ENCODE results near the gene PLEKHG5.
"Not testable (repeated sequence)": the region's sequence is repeated elsewhere in the genome, so short reads cannot be mapped to it uniquely, and the experiment has no call there.

PLEKHG5 gene

DNA sequence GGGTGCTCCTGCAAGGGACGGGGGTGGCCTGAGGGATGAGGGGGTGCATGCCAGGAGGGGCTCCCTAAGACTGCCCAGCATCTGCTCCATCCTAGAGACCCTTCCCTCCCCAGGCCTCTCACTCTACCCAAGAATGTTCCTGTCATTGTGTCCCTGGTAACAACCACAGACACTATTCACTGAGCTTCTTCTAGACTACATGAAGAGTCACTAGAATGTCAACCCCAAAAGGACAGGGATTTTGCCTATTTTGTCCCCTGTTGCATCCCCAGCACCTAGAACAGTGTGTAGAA, 28.4 kb downstream of the PLEKHG5 start:
- DNase-seq (ENCODE audit: low read depth), result no peak

DNA sequence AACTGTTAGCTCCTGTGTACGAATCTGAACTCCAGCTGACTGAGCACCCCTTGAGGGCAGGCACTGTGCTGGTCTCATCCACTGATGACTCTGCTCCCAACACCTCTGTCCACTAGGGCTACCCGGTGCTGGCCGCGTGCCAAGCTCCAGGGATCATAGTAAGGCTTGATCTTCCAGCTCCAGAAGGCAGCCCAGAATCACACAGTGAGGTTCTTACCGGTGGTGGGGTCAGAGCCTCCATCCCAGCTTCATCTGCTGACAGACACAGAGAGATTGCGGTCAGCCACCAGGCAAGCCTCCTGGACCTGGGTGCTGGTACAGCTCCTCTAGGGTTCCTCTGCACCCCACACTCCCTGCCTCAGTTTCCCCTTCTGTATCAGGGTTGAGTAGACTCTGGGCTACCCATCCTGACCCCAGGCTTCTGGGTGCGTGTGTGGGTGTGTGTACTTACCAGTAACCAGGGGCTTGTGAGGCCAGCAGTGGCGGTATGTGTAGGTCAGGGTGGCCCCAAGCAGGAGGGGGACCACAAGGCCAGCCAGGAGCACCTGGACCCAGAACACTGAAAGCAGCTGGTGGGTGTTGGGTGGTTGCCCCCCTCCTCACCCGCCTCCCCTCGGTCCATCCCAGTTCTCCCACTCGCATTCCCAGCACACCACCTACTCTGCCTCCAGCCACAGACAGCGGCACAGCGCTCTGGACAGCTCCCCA, 28.9 kb downstream of the PLEKHG5 start:
- no peak for DNase-seq (ENCODE audit: low read depth)

DNA sequence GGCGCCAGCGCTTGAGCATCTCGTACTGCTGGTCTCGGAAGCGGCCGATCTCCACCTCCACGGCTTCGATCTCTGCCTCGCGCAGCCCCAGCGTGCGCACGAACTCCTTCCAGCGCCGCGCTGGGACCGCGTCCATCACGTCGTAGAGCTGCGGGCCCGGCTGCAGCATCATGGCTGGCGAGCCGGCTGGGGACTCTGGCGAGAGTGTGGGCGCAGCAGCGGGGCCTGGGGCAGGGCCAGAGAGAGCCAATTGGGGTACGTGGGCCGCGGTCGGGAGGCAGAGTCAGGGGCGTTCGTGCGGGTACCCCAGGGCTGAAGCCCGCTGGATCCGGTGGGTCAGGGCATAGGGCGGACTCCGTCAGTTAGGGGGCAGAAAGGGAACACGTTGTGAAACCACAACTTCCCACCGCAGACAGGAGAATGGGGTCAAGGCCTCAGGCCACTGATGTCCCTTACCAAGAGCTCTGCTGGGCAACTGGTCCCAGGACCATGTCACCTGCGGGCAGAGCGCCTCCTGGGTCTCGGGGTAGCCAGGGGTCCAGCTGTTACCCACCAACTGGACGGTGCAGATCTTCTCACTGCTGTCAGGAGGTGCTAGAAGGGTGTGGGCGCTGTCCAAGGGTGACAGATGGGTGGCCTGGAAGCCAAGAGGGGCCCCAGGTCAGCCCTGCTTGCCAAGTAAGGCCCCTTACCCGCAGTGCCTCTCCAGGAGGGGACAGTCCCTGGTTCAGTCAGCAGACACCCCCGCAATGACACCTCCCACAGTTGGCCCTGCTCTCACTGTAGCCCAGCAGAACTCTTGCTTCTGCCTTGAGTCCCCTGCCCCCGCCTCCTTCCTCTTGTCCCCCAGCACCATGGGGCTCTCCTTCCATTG, 29.7 kb downstream of the PLEKHG5 start:
- DNase-seq (ENCODE audit: low read depth), result no peak

DNA sequence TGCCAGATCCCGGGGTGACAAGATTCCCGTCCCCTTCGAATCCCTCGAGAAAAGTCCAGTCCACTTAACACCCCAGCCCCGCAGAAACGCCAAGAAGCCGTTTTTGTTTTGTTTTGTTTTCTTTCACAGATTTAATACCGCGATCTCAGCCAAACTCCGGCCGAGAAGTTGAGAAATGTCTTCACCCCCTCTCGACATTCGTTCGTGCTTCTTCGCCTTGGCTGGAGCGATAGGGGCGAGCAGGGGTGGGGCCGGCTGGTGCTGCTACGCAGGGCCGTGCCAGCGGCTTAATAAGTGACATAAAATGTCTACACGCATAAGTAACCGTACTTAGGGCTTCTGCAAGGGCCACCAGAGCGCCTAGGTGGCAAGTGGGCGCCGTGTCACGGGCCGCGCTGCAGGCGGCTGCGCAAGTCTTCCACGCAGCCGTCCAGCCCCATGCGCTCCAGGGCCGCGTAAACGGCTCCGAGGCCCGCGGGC, 30.4 kb downstream of the PLEKHG5 start:
- DNase-seq (ENCODE audit: low read depth), result no peak

DNA sequence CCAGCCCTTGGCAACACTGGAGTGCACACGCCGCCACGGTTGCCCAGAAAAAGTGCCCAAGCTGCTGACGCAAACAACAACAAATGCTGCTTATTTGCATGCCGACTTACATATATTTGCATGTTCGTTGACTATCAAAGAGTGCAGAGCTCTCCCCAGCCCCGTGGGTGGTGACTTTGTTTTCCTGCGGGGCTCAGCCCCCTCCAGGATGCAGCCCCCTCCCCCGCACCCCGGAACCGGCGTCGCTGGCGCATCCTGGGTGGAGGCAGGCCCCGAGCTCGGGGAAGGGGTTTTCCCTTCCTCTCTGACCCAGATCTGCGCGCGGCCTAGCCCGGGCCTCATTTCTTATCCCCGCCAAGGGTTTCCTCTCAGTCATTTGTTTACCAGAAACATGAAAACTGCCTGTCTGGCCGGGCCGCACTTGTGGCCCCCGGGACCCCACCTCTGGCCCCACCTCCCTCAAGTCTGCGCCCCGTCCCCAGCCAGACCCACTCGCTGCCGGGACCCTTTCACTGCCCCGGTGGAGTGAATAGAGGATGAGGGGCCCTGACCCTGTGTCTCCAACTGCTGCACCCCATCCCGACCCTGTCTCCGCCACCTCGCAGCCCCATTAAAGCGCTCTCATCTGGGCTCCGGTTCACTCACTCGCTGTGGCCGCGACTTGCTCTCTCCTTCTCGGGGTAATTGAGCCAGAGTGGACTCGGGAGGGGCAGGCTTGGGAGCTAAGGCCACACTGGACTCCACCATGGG, 31.0 kb downstream of the PLEKHG5 start:
- no peak for DNase-seq (ENCODE audit: low read depth)

DNA sequence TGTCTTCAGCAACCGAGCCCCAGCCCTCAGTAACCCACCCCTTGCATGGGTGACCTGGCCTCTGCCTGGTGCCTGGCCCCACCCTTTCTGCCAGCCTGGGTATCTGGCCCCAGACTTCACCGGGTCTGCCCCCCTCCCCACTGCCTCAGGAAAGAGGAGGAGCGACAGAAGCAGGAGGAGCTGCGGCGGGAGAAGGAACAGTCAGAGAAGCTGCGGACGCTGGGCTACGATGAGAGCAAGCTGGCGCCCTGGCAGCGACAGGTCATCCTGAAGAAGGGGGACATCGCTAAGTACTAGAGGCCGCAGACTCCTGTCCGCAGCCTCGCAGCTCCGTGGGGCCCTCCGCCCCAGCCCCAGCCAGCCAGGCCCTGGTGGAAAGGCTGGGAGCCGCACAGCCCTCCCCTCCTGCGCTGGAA, 31.6 kb downstream of the PLEKHG5 start:
- no peak for DNase-seq (ENCODE audit: low read depth)

DNA sequence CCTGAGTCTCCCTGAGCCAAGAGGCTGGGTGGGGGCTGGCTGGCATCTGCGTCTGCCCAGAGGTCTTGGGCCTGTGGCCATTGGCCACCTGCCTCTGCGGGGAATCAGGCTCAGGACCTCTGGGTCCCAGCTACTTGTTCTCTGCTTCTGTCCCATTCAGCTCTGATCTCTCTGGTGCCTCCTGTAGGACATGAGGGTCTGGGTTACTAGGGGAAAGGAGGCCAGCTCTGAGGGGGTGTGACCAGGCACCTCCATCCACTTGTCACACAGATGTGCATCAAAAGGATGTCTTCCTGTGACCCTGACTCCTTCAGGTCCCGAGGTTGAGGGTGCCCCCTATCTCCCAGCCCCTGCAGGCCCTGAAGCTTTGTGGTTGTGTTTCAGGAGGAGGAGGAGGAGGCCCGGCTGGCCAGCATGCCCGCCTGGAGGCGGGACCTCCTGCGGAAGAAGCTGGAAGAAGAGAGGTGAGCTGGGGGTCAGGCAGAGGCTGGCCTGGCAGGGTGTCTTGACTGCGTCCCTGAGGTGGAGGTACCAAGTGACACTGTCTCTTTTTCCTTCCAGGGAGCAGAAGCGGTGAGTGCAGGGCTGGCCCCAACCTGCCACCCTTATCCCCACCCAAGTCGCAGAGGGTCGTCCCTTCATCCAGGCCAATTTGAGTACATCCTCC, 34.5 kb downstream of the PLEKHG5 start:
- no peak for DNase-seq (ENCODE audit: low read depth)

DNA sequence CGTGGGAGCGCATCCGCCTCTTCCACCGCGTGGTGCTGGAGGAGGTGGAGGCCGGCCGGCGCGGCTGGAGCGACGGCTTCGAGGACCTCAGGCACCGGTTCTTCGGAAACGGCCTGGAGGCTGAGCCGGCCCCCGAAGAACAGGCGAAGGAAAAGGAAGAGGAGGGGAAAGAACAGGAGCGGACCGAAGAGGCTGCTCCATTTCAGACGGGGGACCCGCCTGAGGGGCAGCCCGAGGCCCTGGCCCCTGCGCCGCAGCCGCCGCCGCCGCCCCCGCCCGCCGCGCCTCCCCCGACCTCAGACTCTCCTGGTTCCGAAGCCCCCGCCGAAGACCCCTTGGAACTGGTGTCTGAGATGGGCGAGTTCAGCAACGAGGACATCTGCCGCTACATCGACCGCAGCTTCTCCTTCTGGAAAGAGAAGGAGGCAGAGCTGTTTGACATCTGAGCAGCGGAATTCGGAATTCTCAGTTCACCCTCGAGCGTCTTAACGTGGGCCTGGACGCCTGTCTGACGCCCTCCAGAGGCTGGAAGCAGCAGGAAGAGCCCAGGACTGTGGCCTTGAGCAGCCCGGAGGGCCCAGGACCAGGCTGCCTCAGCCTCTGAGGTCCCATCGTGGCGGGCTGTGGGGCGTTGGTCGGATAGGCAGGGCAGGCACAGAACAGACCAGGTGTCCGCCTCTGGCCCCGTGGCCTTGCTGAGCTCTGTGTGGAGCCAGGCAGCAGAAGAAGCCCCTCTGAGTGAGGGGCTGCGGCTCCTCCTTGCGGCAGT, 35.5 kb downstream of the PLEKHG5 start:
- not testable (repeated sequence) for DNase-seq (ENCODE audit: low read depth)

DNA sequence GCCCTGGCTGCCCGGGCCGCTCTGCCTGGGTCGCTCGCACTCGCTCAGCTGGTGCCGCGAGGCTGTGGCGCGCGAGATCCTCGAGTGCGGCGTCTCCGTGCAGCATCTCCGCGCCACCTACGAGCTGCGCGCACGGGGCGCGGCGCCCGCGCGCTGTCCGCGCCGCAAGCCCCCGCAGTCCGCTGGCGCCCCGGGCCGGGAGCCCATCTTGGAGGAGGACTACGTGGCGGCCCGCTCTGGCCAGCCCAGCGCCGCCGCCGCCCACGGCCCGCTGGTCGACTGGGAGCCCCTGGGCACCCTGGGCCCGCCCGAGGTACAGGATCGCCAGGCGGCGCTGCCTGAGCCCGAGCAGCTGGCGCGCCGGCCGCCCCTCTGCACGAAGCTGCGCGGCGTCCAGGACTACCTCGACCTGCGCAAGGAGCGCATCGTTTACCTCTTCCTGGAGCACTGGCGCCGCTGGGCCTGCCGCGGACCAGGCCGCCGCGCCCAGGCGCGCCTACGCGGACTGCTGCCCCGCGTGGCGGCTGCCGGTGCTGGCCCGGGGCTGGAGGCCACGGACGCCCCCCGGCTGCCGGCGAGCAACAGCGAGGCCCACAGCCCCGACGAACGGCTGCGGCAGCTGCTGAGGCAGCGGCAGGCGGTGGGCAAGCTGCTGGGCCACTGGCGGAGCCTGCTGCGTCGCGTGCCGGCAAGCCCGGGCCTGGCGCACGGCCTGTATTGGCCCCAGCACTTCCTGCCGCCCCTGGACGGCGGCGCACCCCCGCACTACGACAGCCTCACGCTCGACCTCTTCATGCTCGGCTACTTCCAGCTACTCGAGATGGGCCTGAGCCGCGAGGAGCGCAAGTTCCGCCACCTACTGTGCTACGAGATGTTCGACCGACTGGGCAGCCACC, 36.4 kb downstream of the PLEKHG5 start:
- peak; percentile 25 for DNase-seq (ENCODE audit: low read depth)

DNA sequence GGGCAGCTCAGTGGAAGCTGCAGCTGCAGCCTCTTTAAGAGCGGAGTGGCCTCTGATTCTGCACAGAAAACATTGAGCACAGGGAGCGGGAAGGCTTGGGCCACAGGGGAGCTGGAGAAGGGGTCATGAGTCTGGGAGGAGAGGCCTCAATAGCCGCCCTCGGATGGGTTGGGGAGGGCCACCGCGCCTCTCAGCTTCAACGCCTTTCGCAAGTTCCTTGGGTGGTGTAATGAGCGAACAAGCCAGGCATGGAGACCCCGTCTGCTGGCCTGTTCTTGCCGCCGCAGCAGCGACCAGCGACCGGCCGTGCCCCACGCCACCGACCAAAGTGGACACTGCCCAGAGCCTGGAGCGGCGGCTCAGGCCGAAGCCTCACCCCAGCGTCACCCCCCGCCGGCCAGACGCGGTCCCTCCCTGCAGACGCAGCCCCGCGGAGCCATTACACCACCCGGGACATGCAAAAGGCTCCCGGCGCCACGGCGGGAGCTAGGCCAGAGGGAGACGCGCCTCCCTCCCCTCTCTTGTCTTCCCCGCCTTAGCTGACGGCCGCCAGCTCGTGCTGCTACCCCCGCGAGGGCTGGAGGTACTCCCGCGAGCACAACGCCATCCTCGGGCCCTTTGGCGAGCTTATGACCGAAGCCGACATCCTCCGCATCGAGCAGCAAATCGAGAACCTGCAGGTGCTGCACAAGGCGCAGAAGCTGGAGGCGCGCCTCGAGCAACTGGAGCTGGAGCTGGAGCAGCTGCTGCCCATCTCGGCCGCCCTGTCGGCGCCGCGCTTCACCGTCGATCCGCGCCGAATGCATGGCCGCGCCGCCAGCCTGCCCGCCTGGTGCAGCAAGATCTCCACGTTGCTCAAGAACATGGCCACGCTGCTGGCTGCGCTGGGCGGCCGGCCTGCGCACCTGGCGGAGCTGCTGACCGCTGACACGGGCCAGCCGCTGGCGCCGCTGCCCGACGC, 37.3 kb downstream of the PLEKHG5 start:
- not testable (repeated sequence) for DNase-seq (ENCODE audit: low read depth)

DNA sequence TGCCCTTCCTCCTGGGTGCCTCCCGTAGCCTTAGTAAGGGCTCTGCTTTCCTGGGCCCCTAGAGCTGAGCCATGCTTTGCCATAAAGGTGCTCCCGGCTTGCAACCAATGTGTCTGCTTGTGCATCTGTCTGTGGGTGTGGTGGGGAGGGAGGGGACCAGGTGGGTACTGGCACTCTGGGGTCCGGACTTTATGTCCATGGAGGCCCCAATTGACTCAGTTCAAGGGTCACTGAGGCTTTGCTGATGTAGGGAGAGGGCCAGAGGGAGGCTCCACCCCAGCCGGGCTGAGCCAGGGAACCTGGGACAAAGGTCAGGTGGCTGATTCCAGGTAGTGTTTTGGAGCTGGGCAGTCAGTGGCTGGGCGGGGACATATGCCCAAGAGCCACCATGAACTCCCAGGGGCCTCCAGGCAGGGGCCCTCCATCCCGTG, 40.5 kb downstream of the PLEKHG5 start:
- no peak for DNase-seq (ENCODE audit: low read depth)

DNA sequence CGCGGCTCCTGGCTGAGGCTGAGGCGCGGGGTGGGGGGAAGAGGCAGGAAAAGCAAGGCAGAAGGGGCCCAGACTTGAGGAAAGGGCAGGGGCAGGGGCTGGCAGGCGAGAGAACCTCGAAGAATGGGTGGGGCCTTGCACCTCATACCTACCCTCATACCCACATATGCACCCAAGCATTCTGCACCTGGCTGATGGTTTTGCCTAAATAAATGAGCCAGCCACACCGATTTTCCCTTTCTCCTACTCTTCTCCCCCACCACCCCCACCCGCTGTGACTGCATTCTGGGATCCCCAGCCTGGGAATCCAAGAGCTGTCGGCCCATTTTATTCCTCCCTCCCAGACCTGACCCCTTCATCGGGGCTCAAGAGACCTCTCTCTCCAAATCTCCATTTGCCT, 41.0 kb downstream of the PLEKHG5 start:
- DNase-seq (ENCODE audit: low read depth), result not testable (repeated sequence)

DNA sequence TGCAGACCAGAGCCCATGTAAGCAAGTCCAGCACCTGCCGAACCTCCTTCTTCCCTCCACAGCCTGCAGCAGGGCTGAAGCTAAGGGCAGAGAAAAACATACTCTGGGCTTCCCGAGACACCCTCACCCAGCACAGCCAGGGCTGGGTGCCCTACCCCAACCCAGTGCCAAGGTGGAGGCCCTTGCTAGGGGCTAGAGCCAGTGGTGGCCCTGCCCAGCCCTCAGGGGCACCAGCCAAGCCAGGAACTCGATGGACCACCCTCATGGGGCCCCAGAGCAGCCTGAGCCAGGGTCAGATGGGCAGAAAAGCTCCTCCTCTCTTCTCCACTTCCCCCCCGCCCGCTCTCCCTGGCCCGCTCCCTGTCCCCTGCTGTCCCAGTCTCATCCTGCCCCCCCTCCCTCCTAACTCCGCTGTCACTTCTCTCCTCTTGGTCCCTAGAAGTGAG, 41.4 kb downstream of the PLEKHG5 start:
- no peak for DNase-seq (ENCODE audit: low read depth)

DNA sequence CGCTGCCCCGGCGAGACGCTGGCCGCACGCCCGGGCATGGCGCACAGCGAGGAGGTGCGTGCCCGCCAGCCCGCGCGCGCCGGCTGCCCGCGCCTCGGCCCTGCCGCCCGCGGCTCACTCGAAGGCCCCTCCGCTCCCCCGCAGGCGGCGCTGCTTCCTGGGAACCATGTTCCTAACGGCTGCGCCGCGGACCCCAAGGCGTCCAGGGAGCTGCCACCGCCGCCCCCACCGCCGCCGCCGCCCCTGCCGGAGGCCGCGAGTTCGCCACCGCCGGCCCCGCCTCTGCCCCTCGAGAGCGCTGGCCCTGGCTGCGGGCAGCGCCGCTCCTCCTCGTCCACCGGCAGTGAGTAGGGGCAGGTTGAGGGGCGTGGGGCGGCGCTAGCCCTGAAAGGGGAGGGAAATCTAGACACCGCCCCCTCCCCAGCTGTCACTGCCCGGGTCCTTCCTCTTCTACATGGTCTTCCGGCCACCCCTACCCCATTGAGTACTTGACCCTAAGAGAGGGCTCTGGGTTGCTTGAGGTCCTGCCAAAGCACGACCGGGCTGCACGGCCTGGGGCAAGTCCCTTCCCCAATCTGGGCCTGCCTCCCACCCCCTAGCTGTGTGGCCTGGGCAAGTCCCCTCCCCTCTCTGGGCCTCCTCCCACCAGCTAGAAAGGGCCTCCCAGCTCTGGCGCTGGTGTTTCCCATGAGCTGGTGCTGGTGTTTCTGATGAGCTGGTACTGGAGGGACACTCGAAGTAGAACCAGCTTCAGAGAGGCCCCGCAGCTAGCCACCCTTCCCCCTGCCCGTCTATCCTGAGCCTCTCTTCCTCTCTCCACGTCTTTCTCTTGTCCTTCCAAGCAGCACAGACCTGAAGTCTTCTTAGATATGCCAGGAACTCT, 42.5 kb downstream of the PLEKHG5 start:
- DNase-seq (ENCODE audit: low read depth), result no peak

DNA sequence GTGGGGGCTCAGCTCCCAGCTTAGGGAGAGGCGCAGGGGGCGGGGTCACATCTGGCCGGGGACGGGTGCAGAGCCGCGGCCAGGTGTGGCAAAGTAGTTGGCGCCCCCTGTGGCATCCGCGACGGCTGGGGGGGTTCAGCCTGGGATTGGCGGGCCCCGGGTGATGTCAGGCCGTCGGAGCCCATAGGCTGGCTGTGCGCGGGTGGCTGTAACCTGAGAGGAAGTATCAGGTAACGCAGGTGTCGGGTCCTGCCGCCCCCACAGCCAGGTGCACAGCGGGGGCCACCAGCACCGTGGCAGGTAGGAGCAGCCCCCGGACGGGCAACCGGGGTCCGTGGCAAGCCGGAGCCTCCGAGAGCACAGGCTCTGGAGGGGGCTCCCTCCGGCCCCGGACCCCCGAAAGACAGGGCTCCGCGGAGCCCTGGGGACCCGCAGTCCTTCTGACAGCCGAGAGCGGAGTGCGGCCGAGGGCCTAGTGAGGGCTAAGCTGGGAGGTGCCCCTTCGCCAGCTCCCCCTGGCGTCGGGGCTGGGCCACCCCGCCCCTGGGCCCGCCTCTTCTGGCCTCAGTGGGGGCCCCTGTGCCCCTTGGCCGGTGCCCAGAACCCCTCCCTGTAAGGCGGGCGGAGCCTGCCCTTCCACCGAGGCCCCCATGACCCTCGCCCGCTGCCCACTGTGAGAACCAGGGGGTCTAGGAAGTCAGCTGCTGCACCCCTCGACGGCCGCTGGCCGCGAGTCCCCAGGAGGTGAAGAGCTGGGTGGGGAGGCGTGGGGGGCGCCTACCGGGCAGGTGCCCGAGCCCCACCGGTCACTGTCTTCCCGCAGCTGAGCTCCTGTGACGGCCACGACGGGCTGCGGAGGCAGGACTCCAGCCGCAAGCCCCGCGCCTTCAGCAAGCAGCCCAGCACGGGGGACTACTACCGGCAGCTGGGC, 43.4 kb downstream of the PLEKHG5 start:
- DNase-seq (ENCODE audit: low read depth), result no peak

DNA sequence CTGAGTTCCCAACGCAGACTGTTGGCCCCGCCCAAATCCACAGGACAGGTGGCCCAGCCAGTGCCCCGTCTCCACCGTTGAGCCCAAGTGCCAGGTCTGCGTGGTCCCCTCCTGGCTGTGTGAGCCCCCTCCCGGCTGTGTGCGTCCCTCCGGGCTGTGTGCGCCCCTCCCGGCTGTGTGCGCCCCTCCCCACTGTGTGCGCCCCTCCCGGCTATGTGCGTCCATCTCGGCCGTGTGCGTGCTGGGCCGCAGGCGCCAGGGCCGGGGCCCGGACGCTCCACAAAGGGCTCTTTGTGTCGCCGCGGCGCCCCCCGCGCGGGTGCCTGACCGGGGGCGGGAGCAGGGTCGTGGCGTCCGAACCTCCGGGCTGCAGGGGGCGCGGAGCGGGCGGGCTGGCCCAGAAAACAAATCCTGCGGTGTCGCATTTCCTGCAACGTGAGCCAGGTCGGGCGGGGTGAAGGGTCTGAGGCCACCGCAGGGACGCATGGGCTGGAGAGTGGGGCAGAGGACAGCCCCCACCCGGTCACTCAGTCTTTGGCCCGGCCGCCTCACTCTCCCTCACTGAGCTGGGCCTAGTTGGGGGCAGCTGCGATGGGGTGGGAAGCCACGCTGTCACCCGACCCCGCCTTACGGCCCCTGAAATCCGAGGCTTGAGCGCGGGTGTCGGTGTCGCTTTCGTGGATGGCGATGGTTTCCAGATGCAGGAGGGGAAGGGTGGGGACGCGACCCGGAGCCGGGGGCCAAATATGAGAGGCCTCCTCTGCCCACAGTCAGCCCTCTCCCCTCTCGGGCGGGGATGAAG, 44.2 kb downstream of the PLEKHG5 start:
- DNase-seq (ENCODE audit: low read depth), result no peak
